Heart left ventricle (tissue), 16 donors: ENCODE measurements around the gene GLT8D2. TPM values are rescaled to one million over a fixed set of nuclear protein-coding genes. Genes with fewer than 3 reads are reported as not detected.

Source experiments
- ATAC-seq, 4 donors: fragments of 200-7000 bp; cut with Tn5 transposase; one replicate each; pipeline ENCODE4 v1.9.1; 2020 to 2022; ENCODE audit warnings: moderate library complexity in 4 of 4, mild to moderate bottlenecking in 3 of 4, moderate number of reproducible peaks in 1 of 4
- DNase-seq, 5 donors: peaks; one replicate each; pipeline ENCODE4 v3.0.0-alpha.2; 2020
- H3K27ac ChIP-seq, 12 donors: fragments of 200-600 bp; sonication (generic) in 4 of 12; one replicate each; pipeline versions ENCODE4 v1.5.0 to v1.8.0; 2016 to 2022; ENCODE audit warnings: mild to moderate bottlenecking in 2 of 12
- H3K27me3 ChIP-seq, 9 donors: fragments of 200-600 bp; sonication (generic) in 2 of 9; one replicate each; pipeline versions ENCODE4 v1.5.1 to v1.8.0; 2016 to 2022; ENCODE audit warnings: mild to moderate bottlenecking in 3 of 9
- H3K36me3 ChIP-seq, 9 donors: fragments of 200-600 bp; sonication (generic) in 2 of 9; one replicate each; pipeline versions ENCODE4 v1.5.0 to v1.8.0; 2018 to 2022; ENCODE audit warnings: mild to moderate bottlenecking in 2 of 9
- H3K4me1 ChIP-seq, 12 donors: fragments of 200-600 bp; sonication (generic) in 4 of 12; one replicate each; pipeline versions ENCODE4 v1.5.0 to v1.8.0; 2016 to 2022; ENCODE audit warnings: mild to moderate bottlenecking in 3 of 12
- H3K4me3 ChIP-seq, 12 donors: fragments of 200-600 bp; sonication (generic) in 4 of 12; one replicate each; pipeline versions ENCODE4 v1.5.0 to v1.8.0; 2017 to 2022; ENCODE audit warnings: mild to moderate bottlenecking in 9 of 12, moderate library complexity in 4 of 12
- H3K9me3 ChIP-seq, 12 donors: fragments of 200-600 bp; sonication (generic) in 4 of 12; one replicate each; pipeline versions ENCODE4 v1.5.0 to v1.8.0; 2016 to 2022; ENCODE audit warnings: mild to moderate bottlenecking in 1 of 12
- CTCF ChIP-seq, 12 donors: fragments of 200-600 bp; sonication (generic) in 4 of 12; IDR thresholded peaks; one replicate each; pipeline versions ENCODE4 v1.5.0 to v1.8.0; 2018 to 2022; ENCODE audit warnings: antibody characterized with exemption in 12 of 12, mild to moderate bottlenecking in 5 of 12
- POLR2A ChIP-seq, 2 donors: fragments of 450-650 bp; IDR thresholded peaks; one replicate each; pipeline ENCODE4 v1.6.1; 2017; ENCODE audit warnings: antibody characterized with exemption in 2 of 2, mild to moderate bottlenecking in 2 of 2, moderate library complexity in 2 of 2
- WGBS, 4 donors: extraction: QIAGEN DNeasy Blood & Tissue Kit in 2 of 4; methylation state at CpG; one replicate each; pipeline versions ENCODE4 v1.1.5 to v1.1.7; 2013 to 2018; 5-methylcytosine and 5-hydroxymethylcytosine counted together
- intact Hi-C, 10 donors: fragments of 100-400 bp; cut with DNase I; formaldehyde crosslinking; loops; one replicate each; pipeline versions ENCODE4 v1.11.1 to v1.14.2; 2022
- polyA plus RNA-seq, 2 donors: library from polyadenylated mRNA; stranded (reverse); fragments of 200-250 nt; gene quantifications; one replicate each; pipeline ENCODE4 v1.2.3, GENCODE V29; 2013
- total RNA-seq, 9 donors: library from RNA; depleted of rRNA in 2 of 9; stranded (reverse); fragments of >200 nt in 2 of 9; fragmentation: NEBNext Ultra II Directional in 3 of 9; extraction: Animal tissue kit (Norgen Biotek cat#: 25700) in 3 of 9; gene quantifications; one replicate each; pipeline versions ENCODE4 v1.1.0 to v1.2.4, GENCODE V29; 2016 to 2023
- donor health status: ischemic (EF 13 %, LVEDD 7.1; RV severe dilation, severe dysfunction).
- donor health status: healthy with polysubstance abuse.
- donor health status: DM: no; HTN: yes; CAD: no.
- donor health status: DM: no; HTN: no; CAD: no.
- donor health status: ischemic (EF 25% LVEDD 6.9; RV normal size, moderate dysfunction).
- donor health status: ischemic (EF 25% LVEDD 5.7; RV mildly dilated, moderate dysfunction).
- donor health status: healthy.
- donor health status: DM: yes; HTN: yes; CAD: no.
- donor health status: ischemic (EF 35%, LVEDD 5.7; RV mildly dilated, moderate dysfunction).
- donor health status: nonischemic (EF 11% LVEDD 7.7; RV severe dilation, severe dysfunction).
- donor health status: DM: yes; HTN: yes; CAD: no.
- donor health status: PGD.
- donor health status: ischemic (EF 29% LVEDD 5.4; RV normal size, mild dysfunction).
- donor health status: nonischemic (EF 23%, LVEDD 6.1; RV moderate dilation, normal function).

Gene GLT8D2
- total and polyA plus RNA-seq, 11 donors = 2.6 to 18.7 (median 6.8) TPM

DNA sequence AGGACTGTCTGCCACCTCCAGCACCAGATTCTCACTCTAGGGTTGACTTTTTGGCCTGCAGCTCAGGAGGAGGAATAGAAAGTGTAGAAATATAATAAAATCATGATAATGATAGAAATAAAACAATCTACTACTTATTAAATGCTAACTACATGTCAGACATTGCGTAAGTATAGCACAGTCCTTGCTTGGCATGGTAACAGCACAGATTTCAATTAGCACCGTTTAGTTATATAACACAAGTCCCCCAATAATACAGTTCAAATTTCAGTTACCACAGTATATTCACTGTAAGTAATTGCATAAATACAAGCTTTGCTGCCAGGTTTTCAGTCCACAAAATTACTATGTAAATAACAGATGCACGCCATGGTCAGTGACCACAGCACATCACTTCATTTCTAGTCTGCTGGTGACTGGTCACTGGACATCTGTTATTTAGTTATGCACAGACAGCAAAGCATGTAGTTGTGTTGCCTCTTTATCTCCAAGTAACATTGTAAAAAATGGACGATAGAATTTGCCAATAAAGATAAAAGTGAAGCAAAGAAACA is 6.5 kb upstream of the GLT8D2 start:
- ATAC-seq (peak in 2 of 4 donors; percentile 11 to 14), DNase-seq (no peak)
- H3K27ac ChIP-seq = peak overlapping the region in 5 of 12 donors; percentile 18 to 60 (median 44)
- no peak overlapping the region for H3K4me3 ChIP-seq
- intact Hi-C loops = loop anchor here in 6 of 10 donors (2.0 to 10.0 kb wide), 7 partner anchors 52 to 429 kb away; partner anchors contain the start of gene TDG (in 1 of the 6)
- TF ChIP-seq CTCF (IDR thresholded peaks at IDR 0.05) (no peak), POLR2A (IDR thresholded peaks at IDR 0.05) (no peak)
- no peaks in the 10 kb centered on the region for H3K9me3 ChIP-seq
- peaks cover 0 to 20% (median 6%) of the 10 kb centered on the region in 12 donors for H3K4me1 ChIP-seq
- no peaks in the 10 kb centered on the region for H3K36me3 ChIP-seq
- 53 to 63% (median 61%) methylated on average over 4 of the region's 4 CpGs for WGBS, 4 donors
- H3K27me3 ChIP-seq = peaks cover 0 to 2% (median 0%) of the 10 kb centered on the region in 9 donors

GRCh38 chr12:104055686-104056388 is 5.8 kb upstream of the GLT8D2 start:
- TF ChIP-seq POLR2A (IDR thresholded peaks at IDR 0.05) (no peak), CTCF (IDR thresholded peaks at IDR 0.05) (no peak)
- WGBS, 4 donors = 5 to 24% (median 19%) methylated on average over 5 of the region's 5 CpGs
- Histone ChIP-seq H3K4me1 (peaks cover 0 to 20% (median 6%) of the 10 kb centered on the region in 12 donors), H3K9me3 (no peaks in the 10 kb centered on the region), H3K36me3 (no peaks in the 10 kb centered on the region), H3K27me3 (peaks cover 0 to 7% (median 0%) of the 10 kb centered on the region in 9 donors), H3K4me3 (no peak overlapping the region), H3K27ac (peak overlapping the region in 8 of 12 donors; percentile 23 to 60 (median 42))
- intact Hi-C loops = loop anchor here in 6 of 10 donors (2.0 to 10.0 kb wide), 7 partner anchors 53 to 429 kb away; partner anchors contain the start of gene TDG (in 1 of the 6)
- peak; percentile 76 to 94 (median 87) for DNase-seq
- peak; percentile 97 to 98 (median 97) for ATAC-seq

GRCh38 chr12:104054681-104055346 is 4.8 kb upstream of the GLT8D2 start:
- Histone ChIP-seq H3K27me3 (peaks cover 0 to 15% (median 0%) of the 10 kb centered on the region in 9 donors), H3K36me3 (no peaks in the 10 kb centered on the region), H3K9me3 (no peaks in the 10 kb centered on the region), H3K4me1 (peaks cover 0 to 21% (median 10%) of the 10 kb centered on the region in 12 donors), H3K27ac (peak overlapping the region in 1 of 12 donors; percentile 52), H3K4me3 (no peak overlapping the region)
- TF ChIP-seq CTCF (IDR thresholded peaks at IDR 0.05) (no peak), POLR2A (IDR thresholded peaks at IDR 0.05) (no peak)
- WGBS, 4 donors = 67 to 85% (median 76%) methylated on average over 4 of the region's 4 CpGs
- intact Hi-C loops = loop anchor here in 5 of 10 donors (5.0 to 10.0 kb wide), 6 partner anchors 58 to 428 kb away; partner anchors contain the start of gene TDG (in 1 of the 5)
- DNase-seq (no peak), ATAC-seq (no peak)
